HEK293T (cell line): Measurements from ENCODE around the gene MBD2.

Experiments
- CTCF ChIA-PET: fragments of 350-600 bp; formaldehyde crosslinking; extraction: SDS; loops from one replicate; lab custom pipeline; 2021; ENCODE audit warnings: antibody characterized with exemption, inconsistent platforms; lab: Yijun Ruan, JAX
- POLR2A ChIA-PET: fragments of 350-600 bp; formaldehyde crosslinking; extraction: SDS; loops from one replicate; lab custom pipeline; 2020; ENCODE audit warnings: antibody characterized with exemption, inconsistent platforms; lab: Yijun Ruan, JAX
- DNase-seq: peaks from one replicate; pipeline ENCODE4 v3.0.0; 2012; ENCODE audit warnings: mixed read lengths; ENCODE audit errors: extremely low spot score
- ARNT ChIP-seq: fragments of 450-650 bp; IDR thresholded peaks from 2 replicates; pipeline ENCODE4 v1.6.1; 2017; ENCODE audit warnings: mild to moderate bottlenecking
- BHLHE40 ChIP-seq: fragments of 450-650 bp; IDR thresholded peaks from 2 replicates; pipeline ENCODE4 v1.6.1; 2016; ENCODE audit warnings: mild to moderate bottlenecking, moderate library complexity, borderline replicate concordance
- CTBP1 ChIP-seq: fragments of 450-650 bp; IDR thresholded peaks from 2 replicates; pipeline ENCODE4 v1.6.1; 2016; ENCODE audit warnings: borderline replicate concordance
- ELF4 ChIP-seq: fragments of 450-650 bp; IDR thresholded peaks from 2 replicates; pipeline ENCODE4 v1.6.1; 2017; ENCODE audit warnings: antibody characterized with exemption
- FOXA1 ChIP-seq: fragments of 450-650 bp; IDR thresholded peaks from 2 replicates; pipeline ENCODE4 v1.6.1; 2016; ENCODE audit warnings: mild to moderate bottlenecking
- FOXK2 ChIP-seq: fragments of 450-650 bp; IDR thresholded peaks from 2 replicates; pipeline ENCODE4 v1.6.1; 2016; ENCODE audit warnings: mild to moderate bottlenecking
- FOXM1 ChIP-seq: fragments of 450-650 bp; IDR thresholded peaks from 2 replicates; pipeline ENCODE4 v1.6.1; 2017; ENCODE audit warnings: mild to moderate bottlenecking, borderline replicate concordance
- HDGF ChIP-seq: fragments of 450-650 bp; IDR thresholded peaks from 2 replicates; pipeline ENCODE4 v1.6.1; 2017; ENCODE audit warnings: antibody characterized with exemption, borderline replicate concordance
- L3MBTL2 ChIP-seq: fragments of 450-650 bp; conservative IDR thresholded peaks from 2 replicates; pipeline ENCODE4 v1.6.1; 2016; ENCODE audit warnings: mild to moderate bottlenecking
- LEF1 ChIP-seq: fragments of 450-650 bp; IDR thresholded peaks from 2 replicates; pipeline ENCODE4 v1.6.1; 2017; ENCODE audit warnings: mild to moderate bottlenecking, borderline replicate concordance
- NFRKB ChIP-seq: fragments of 450-650 bp; IDR thresholded peaks from 2 replicates; pipeline ENCODE4 v1.6.1; 2016; ENCODE audit warnings: mild to moderate bottlenecking, moderate library complexity
- PKNOX1 ChIP-seq: fragments of 450-650 bp; IDR thresholded peaks from 2 replicates; pipeline ENCODE4 v1.6.1; 2016
- SP1 ChIP-seq: fragments of 450-650 bp; IDR thresholded peaks from 2 replicates; pipeline ENCODE4 v1.6.1; 2017
- SUZ12 ChIP-seq: fragments of 450-650 bp; IDR thresholded peaks from 2 replicates; pipeline ENCODE4 v1.6.1; 2016; ENCODE audit warnings: mild to moderate bottlenecking
- TARDBP ChIP-seq: fragments of 450-650 bp; IDR thresholded peaks from 2 replicates; pipeline ENCODE4 v1.6.1; 2016
- ZNF384 ChIP-seq: fragments of 450-650 bp; IDR thresholded peaks from 2 replicates; pipeline ENCODE4 v1.6.1; 2016

Gene MBD2

GRCh38 chr18:54119524-54120019, 104.9 kb downstream of the MBD2 start:
- TF ChIP-seq ZNF384 (no peak), HDGF (no peak), FOXA1 (no peak), L3MBTL2 (no peak), SUZ12 (no peak), PKNOX1 (no peak), FOXM1 (no peak)
- ChIA-PET POLR2A (no interaction called here), CTCF (interaction anchor here (0.6 to 1.1 kb wide), 4 partner anchors 9 to 1133 kb away, joined by 3 to 7 read pairs (median 4); no protein-coding TSS in a partner anchor)
- peak; percentile 20 for DNase-seq

- ChIA-PET CTCF (no interaction called here), POLR2A (no interaction called here)
- TF ChIP-seq ELF4 (no peak), ZNF384 (no peak), LEF1 (no peak), SUZ12 (no peak), PKNOX1 (no peak), TARDBP (no peak), FOXA1 (no peak), L3MBTL2 (no peak), FOXK2 (no peak), NFRKB (no peak), ARNT (no peak), CTBP1 (no peak), HDGF (no peak), SP1 (no peak), BHLHE40 (no peak), FOXM1 (no peak)
- DNase-seq: no peak
Measured at GRCh38 chr18:54117853-54118773, 106.4 kb downstream of the MBD2 start.

- CTCF ChIA-PET: no interaction called here
- no peak for TF ChIP-seq HDGF
- no peak for TF ChIP-seq FOXK2
- no peak for TF ChIP-seq L3MBTL2
- no peak for TF ChIP-seq LEF1
- TF ChIP-seq TARDBP: no peak
- no peak for TF ChIP-seq ARNT
- no peak for TF ChIP-seq SP1
- no peak for TF ChIP-seq PKNOX1
- TF ChIP-seq ZNF384: no peak
- TF ChIP-seq BHLHE40: no peak
- no peak for DNase-seq
- POLR2A ChIA-PET: no interaction called here
Measured at GRCh38 chr18:54116541-54117257, 107.8 kb downstream of the MBD2 start.

GRCh38 chr18:54112356-54112755, 112.1 kb downstream of the MBD2 start:
- TF ChIP-seq SP1 (no peak), L3MBTL2 (no peak), FOXA1 (no peak), ARNT (no peak), FOXK2 (no peak), ZNF384 (no peak), FOXM1 (no peak), PKNOX1 (no peak), ELF4 (no peak), LEF1 (no peak), SUZ12 (no peak), NFRKB (no peak), TARDBP (no peak), BHLHE40 (no peak), CTBP1 (no peak), HDGF (no peak)
- ChIA-PET POLR2A (no interaction called here), CTCF (no interaction called here)
- DNase-seq: no peak

GRCh38 chr18:54109131-54109683, 115.3 kb downstream of the MBD2 start:
- CTCF ChIA-PET: no interaction called here
- POLR2A ChIA-PET: no interaction called here
- TF ChIP-seq PKNOX1: no peak
- no peak for TF ChIP-seq ARNT
- TF ChIP-seq TARDBP: no peak
- no peak for TF ChIP-seq ELF4
- no peak for DNase-seq
